IMR-90 (cell line): Measurements from ENCODE around the gene IMPG2. TPM values are rescaled to one million over a fixed set of nuclear protein-coding genes. Genes with fewer than 3 reads are reported as not detected.

Experiments used
- ATAC-seq: fragments of 200-7000 bp; cut with Tn5 transposase; 2 replicates; pipeline ENCODE4 v1.9.1; 2020; ENCODE audit warnings: low read depth, mild to moderate bottlenecking, moderate library complexity
- Bru-seq: library from RNA; stranded (reverse); fragments of 400-500 nt; gene quantifications from one replicate; lab custom pipeline; 2021; lab: Mats Ljungman, UMichigan
- BruChase-seq, 2 experiments: library from RNA; stranded (reverse); fragments of 400-500 nt; gene quantifications; one replicate each; lab custom pipeline; 2021; lab: Mats Ljungman, UMichigan
- BruUV-seq: library from RNA; stranded (reverse); fragments of 400-500 nt; replicated peaks from 2 replicates; lab custom pipeline; 2021; lab: Mats Ljungman, UMichigan
- CTCF ChIA-PET: fragments of 300-600 bp; formaldehyde crosslinking; extraction: SDS; loops from one replicate; lab custom pipeline; 2021; ENCODE audit warnings: antibody characterized with exemption; lab: Yijun Ruan, JAX
- POLR2A ChIA-PET: fragments of 300-600 bp; sonication (Branson Sonifier 250); formaldehyde crosslinking; loops from one replicate; lab custom pipeline; 2022; ENCODE audit warnings: antibody characterized with exemption; ENCODE audit not compliant: unreplicated experiment; lab: Charles Lee
- DNase-seq: peaks from one replicate; pipeline ENCODE4 v3.0.0; 2013
- H2AFZ ChIP-seq: replicated peaks from 2 replicates; pipeline ENCODE3; 2013; ENCODE audit warnings: low read length, mild to moderate bottlenecking; ENCODE audit not compliant: poor library complexity
- H2AK5ac ChIP-seq: 2 replicates; pipeline ENCODE4 v1.6.1; 2013; ENCODE audit warnings: low read depth, low read length, inconsistent platforms
- H2AK9ac ChIP-seq: replicated peaks from 2 replicates; pipeline ENCODE3; 2013; ENCODE audit warnings: mild to moderate bottlenecking, low read depth, low read length, moderate library complexity; ENCODE audit not compliant: poor library complexity
- H2BK120ac ChIP-seq: 2 replicates; pipeline ENCODE4 v1.6.1; 2013; ENCODE audit warnings: low read depth, low read length, inconsistent platforms
- H2BK15ac ChIP-seq: 3 replicates; pipeline ENCODE4 v1.6.1; 2013; ENCODE audit warnings: low read depth, low read length, inconsistent platforms
- H2BK20ac ChIP-seq: 2 replicates; pipeline ENCODE4 v1.6.1; 2013; ENCODE audit warnings: low read depth, mild to moderate bottlenecking, inconsistent platforms, low read length, moderate library complexity
- H2BK5ac ChIP-seq: 2 replicates; pipeline ENCODE4 v1.6.1; 2013; ENCODE audit warnings: mild to moderate bottlenecking, low read depth, low read length, inconsistent platforms; ENCODE audit not compliant: poor library complexity, severe bottlenecking
- H3K14ac ChIP-seq: replicated peaks from 2 replicates; pipeline ENCODE4 v1.6.1; 2013; ENCODE audit warnings: low read depth, low read length, inconsistent platforms
- H3K18ac ChIP-seq: 2 replicates; pipeline ENCODE4 v1.6.1; 2013; ENCODE audit warnings: low read depth, low read length, control low read depth
- H3K23ac ChIP-seq: 2 replicates; pipeline ENCODE4 v1.6.1; 2013; ENCODE audit warnings: low read depth, low read length, inconsistent platforms
- H3K27ac ChIP-seq: 2 replicates; pipeline ENCODE4 v1.5.1; 2013; ENCODE audit warnings: mild to moderate bottlenecking, control low read depth, low read length; ENCODE audit not compliant: insufficient read depth
- H3K27me3 ChIP-seq: 2 replicates; pipeline ENCODE4 v1.6.1; 2013; ENCODE audit warnings: low read length; ENCODE audit not compliant: control insufficient read depth, insufficient read depth
- H3K36me3 ChIP-seq: 2 replicates; pipeline ENCODE4 v1.6.1; 2013; ENCODE audit warnings: low read length, mixed read lengths; ENCODE audit not compliant: control insufficient read depth, insufficient read depth
- H3K4ac ChIP-seq: 2 replicates; pipeline ENCODE4 v1.6.1; 2013; ENCODE audit warnings: low read depth, low read length, inconsistent platforms
- H3K4me1 ChIP-seq: 2 replicates; pipeline ENCODE4 v1.6.1; 2013; ENCODE audit warnings: low read length, mixed read lengths; ENCODE audit not compliant: control insufficient read depth, insufficient read depth
- H3K4me2 ChIP-seq: 2 replicates; pipeline ENCODE4 v1.6.1; 2013; ENCODE audit warnings: low read depth, mild to moderate bottlenecking, control low read depth, low read length, moderate library complexity
- H3K4me3 ChIP-seq: 2 replicates; pipeline ENCODE4 v1.5.1; 2013; ENCODE audit warnings: low read depth, mild to moderate bottlenecking, control low read depth, low read length, moderate library complexity; ENCODE audit not compliant: insufficient read depth
- H3K56ac ChIP-seq: 2 replicates; pipeline ENCODE4 v1.6.1; 2013; ENCODE audit warnings: low read length, inconsistent platforms; ENCODE audit not compliant: insufficient read depth; ENCODE audit errors: extremely low read depth
- H3K79me1 ChIP-seq, 2 experiments: 2 replicates each; pipeline ENCODE4 v1.6.1; 2013; ENCODE audit warnings: low read length in 2 of 2, inconsistent platforms in 1 of 2, low read depth in 1 of 2
- H3K9ac ChIP-seq: 2 replicates; pipeline ENCODE4 v1.6.1; 2013; ENCODE audit warnings: low read depth, low read length, control low read depth
- H3K9me1 ChIP-seq: 2 replicates; pipeline ENCODE4 v1.6.1; 2013; ENCODE audit warnings: low read length, inconsistent platforms; ENCODE audit not compliant: insufficient read depth
- H3K9me3 ChIP-seq: 2 replicates; pipeline ENCODE4 v1.6.1; 2013; ENCODE audit warnings: low read length; ENCODE audit not compliant: control insufficient read depth, insufficient read depth
- H4K20me1 ChIP-seq: 2 replicates; pipeline ENCODE4 v1.6.1; 2013; ENCODE audit warnings: low read length, inconsistent platforms; ENCODE audit not compliant: insufficient read depth
- H4K5ac ChIP-seq: 2 replicates; pipeline ENCODE4 v1.6.1; 2013; ENCODE audit warnings: mild to moderate bottlenecking, low read depth, low read length, control low read depth
- H4K8ac ChIP-seq, 2 experiments: 2 replicates each; pipeline ENCODE4 v1.6.1; 2013; ENCODE audit warnings: low read depth in 2 of 2, low read length in 2 of 2, control low read depth in 1 of 2, inconsistent platforms in 1 of 2
- H4K91ac ChIP-seq: 2 replicates; pipeline ENCODE4 v1.6.1; 2013; ENCODE audit warnings: low read depth, low read length, inconsistent platforms; ENCODE audit not compliant: insufficient read depth
- BHLHE40 ChIP-seq: fragments of 150-350 bp; IDR thresholded peaks from 2 replicates; pipeline ENCODE4 v1.6.1; 2016; ENCODE audit warnings: mild to moderate bottlenecking, low read depth, low read length
- FOS ChIP-seq: fragments of 150-350 bp; IDR thresholded peaks from 2 replicates; pipeline ENCODE4 v1.6.1; 2016; ENCODE audit warnings: low read depth, low read length
- MAFK ChIP-seq: IDR thresholded peaks from 2 replicates; pipeline ENCODE4 v1.6.1; 2012; ENCODE audit warnings: low read depth, low read length, improper control_type of control experiment
- MAZ ChIP-seq: IDR thresholded peaks from 2 replicates; pipeline ENCODE4 v1.6.1; 2012; ENCODE audit warnings: low read depth, mild to moderate bottlenecking, low read length, improper control_type of control experiment, moderate library complexity, borderline replicate concordance
- NFE2L2 ChIP-seq: fragments of 150-350 bp; IDR thresholded peaks from 2 replicates; pipeline ENCODE4 v1.6.1; 2016; ENCODE audit warnings: low read depth, mild to moderate bottlenecking, low read length
- POLR2A ChIP-seq: IDR thresholded peaks from 2 replicates; pipeline ENCODE4 v1.6.1; 2012; ENCODE audit warnings: mild to moderate bottlenecking, low read depth, low read length
- RCOR1 ChIP-seq: IDR thresholded peaks from 2 replicates; pipeline ENCODE4 v1.6.1; 2012; ENCODE audit warnings: mild to moderate bottlenecking, low read length, improper control_type of control experiment; ENCODE audit not compliant: insufficient replicate concordance
- USF2 ChIP-seq: fragments of 150-350 bp; IDR thresholded peaks from 2 replicates; pipeline ENCODE4 v1.6.1; 2017; ENCODE audit warnings: mild to moderate bottlenecking, antibody characterized with exemption, low read length, low read depth
- WGBS, 2 experiments: methylation state at CpG; one replicate each; pipeline versions ENCODE4 v1.1.5 to v1.1.7; 2013; ENCODE audit warnings: missing lambda C conversion rate in 2 of 2; ENCODE audit not compliant: insufficient read length in 1 of 2; ENCODE audit errors: extremely low coverage in 2 of 2; 5-methylcytosine and 5-hydroxymethylcytosine counted together
- dilution Hi-C: fragments of 300-500 bp; cut with HindIII; formaldehyde crosslinking; loops from one replicate; pipeline ENCODE4 v1.14.3; 2018; ENCODE audit warnings: low sequenced_read_pairs; ENCODE audit not compliant: unreplicated experiment
- in situ Hi-C: fragments of 300-500 bp; cut with MboI; formaldehyde crosslinking; loops from 3 replicates; pipeline ENCODE4 v1.14.3; 2019; ENCODE audit warnings: low sequenced_read_pairs, inconsistent platforms, mixed read lengths
- intact Hi-C: fragments of 100-400 bp; cut with micrococcal nuclease; formaldehyde crosslinking; loops from 2 replicates; pipeline ENCODE4 v1.10.0; 2022
- long read RNA-seq: library from polyadenylated mRNA; unstranded; transcript quantifications from one replicate; pipeline ENCODE4 v2.0.0, GENCODE V29; 2021; ENCODE audit not compliant: unreplicated experiment
- polyA plus RNA-seq, 3 experiments: library from polyadenylated mRNA; depleted of rRNA; stranded (reverse); fragments of >200 nt; gene quantifications; 2 replicates each; pipeline ENCODE4 v1.2.3, GENCODE V29; 2012; ENCODE audit warnings: low replicate concordance in 1 of 3
- total RNA-seq: library from RNA; depleted of rRNA; stranded (reverse); fragments of >200 nt; gene quantifications from 2 replicates; pipeline ENCODE4 v1.2.3, GENCODE V29; 2012; rRNA removed

The IMPG2 gene
- total RNA-seq (0.18 and 0.28 TPM in 2 replicates), polyA plus RNA-seq (2012; rRNA removed) (0.06 and 0.10 TPM in 2 replicates), Bru-seq, nascent RNA (percentile 48 among the genes with signal in this experiment), BruChase-seq, experiment 1, labeled RNA remaining after a 6-hour chase (percentile 35 among the genes with signal in this experiment), BruChase-seq, experiment 2, labeled RNA remaining after a 2-hour chase (percentile 38 among the genes with signal in this experiment)
- 0.01 and 0.02 TPM in 2 replicates for polyA plus RNA-seq (2012; cell fraction: cytosol; rRNA removed)
- 0.11 and 0.77 TPM in 2 replicates for polyA plus RNA-seq (2012; cell fraction: nucleus; rRNA removed; ENCODE audit: low replicate concordance)
- long read RNA-seq, result 0 reads

GRCh38 chr3:101320475-101320874 lies at the start of gene IMPG2:
Gene IMPG2, minus strand, starts transcription at chr3:101320575. Its CDS starts 203 bp downstream, at chr3:101320372.
- Histone ChIP-seq H4K20me1 (no peaks in the 10 kb centered on the region), H2AK5ac (no peak within 1 kb of the TSS), H3K79me1 (no peaks in the 10 kb centered on the region), H3K4me2 (peak within 1 kb of the TSS; percentile 72; the same call in 1 of the 2 replicates), H3K9me1 (no peaks in the 10 kb centered on the region), H3K4ac (no peak within 1 kb of the TSS), H4K5ac (no peak within 1 kb of the TSS), H3K14ac (no peak within 1 kb of the TSS), H4K8ac (no peak within 1 kb of the TSS), H3K23ac (no peak within 1 kb of the TSS), H3K56ac (no peak within 1 kb of the TSS), H3K9ac (no peak within 1 kb of the TSS), H3K18ac (no peak within 1 kb of the TSS), H2AK9ac (no peak within 1 kb of the TSS), H2BK20ac (no peak within 1 kb of the TSS), H2BK5ac (no peak within 1 kb of the TSS), H3K27ac (no peak within 1 kb of the TSS), H3K9me3 (no peaks in the 10 kb centered on the region), H2BK120ac (no peak within 1 kb of the TSS), H3K27me3 (no peaks in the 10 kb centered on the region), H4K91ac (no peak within 1 kb of the TSS), H2AFZ (no peak within 1 kb of the TSS), H3K4me1 (no peaks in the 10 kb centered on the region), H3K36me3 (0 out of 2 replicates have a peak, but pooled peaks cover 2% of the 10 kb centered on the region), H3K4me3 (no peak within 1 kb of the TSS), H2BK15ac (no peak within 1 kb of the TSS)
- intact Hi-C loops, result no loop called here
- ChIA-PET POLR2A (no interaction called here), CTCF (interaction anchor here (1.1 kb wide), 1 partner anchor 18 kb away, joined by 4 read pairs; no protein-coding TSS in a partner anchor)
- BruUV-seq, result no TSS peak
- no CpG with 5 or more reads among the region's 2 CpGs for WGBS, 2 experiments
- DNase-seq (no peak), ATAC-seq (no peak)
- dilution Hi-C loops, result no loop called here
- TF ChIP-seq BHLHE40 (no peak), RCOR1 (no peak), POLR2A (no peak), USF2 (no peak), MAZ (no peak), FOS (no peak), MAFK (no peak), NFE2L2 (no peak)
- in situ Hi-C loops, result no loop called here
